Measurements from ENCODE around the gene GRIN3B.
A peak's percentile ranks its signal among the peaks of the same experiment; 100 is the strongest.

Gene GRIN3B

DNA sequence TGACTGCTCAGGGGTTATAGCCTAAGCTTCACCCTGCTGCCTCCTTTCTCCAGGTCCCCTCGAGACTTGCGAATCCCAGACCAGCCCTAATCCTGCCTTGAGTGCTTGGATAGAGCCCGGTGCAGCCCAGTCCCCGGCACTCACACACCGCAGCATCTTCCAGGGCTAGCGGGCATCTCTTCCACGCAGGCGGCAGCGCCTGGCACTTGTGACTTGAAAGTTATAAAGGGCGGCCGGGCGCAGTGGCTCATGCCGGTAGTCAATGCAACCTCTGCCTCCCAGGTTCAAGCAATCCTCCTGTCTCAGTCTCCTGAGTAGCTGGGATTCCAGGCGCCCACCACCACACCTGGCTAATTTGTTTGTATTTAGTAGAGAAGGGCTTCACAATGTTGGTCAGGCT is 14.1 kb upstream of the GRIN3B start (continued):
- TF ChIP-seq, protein P1, sequence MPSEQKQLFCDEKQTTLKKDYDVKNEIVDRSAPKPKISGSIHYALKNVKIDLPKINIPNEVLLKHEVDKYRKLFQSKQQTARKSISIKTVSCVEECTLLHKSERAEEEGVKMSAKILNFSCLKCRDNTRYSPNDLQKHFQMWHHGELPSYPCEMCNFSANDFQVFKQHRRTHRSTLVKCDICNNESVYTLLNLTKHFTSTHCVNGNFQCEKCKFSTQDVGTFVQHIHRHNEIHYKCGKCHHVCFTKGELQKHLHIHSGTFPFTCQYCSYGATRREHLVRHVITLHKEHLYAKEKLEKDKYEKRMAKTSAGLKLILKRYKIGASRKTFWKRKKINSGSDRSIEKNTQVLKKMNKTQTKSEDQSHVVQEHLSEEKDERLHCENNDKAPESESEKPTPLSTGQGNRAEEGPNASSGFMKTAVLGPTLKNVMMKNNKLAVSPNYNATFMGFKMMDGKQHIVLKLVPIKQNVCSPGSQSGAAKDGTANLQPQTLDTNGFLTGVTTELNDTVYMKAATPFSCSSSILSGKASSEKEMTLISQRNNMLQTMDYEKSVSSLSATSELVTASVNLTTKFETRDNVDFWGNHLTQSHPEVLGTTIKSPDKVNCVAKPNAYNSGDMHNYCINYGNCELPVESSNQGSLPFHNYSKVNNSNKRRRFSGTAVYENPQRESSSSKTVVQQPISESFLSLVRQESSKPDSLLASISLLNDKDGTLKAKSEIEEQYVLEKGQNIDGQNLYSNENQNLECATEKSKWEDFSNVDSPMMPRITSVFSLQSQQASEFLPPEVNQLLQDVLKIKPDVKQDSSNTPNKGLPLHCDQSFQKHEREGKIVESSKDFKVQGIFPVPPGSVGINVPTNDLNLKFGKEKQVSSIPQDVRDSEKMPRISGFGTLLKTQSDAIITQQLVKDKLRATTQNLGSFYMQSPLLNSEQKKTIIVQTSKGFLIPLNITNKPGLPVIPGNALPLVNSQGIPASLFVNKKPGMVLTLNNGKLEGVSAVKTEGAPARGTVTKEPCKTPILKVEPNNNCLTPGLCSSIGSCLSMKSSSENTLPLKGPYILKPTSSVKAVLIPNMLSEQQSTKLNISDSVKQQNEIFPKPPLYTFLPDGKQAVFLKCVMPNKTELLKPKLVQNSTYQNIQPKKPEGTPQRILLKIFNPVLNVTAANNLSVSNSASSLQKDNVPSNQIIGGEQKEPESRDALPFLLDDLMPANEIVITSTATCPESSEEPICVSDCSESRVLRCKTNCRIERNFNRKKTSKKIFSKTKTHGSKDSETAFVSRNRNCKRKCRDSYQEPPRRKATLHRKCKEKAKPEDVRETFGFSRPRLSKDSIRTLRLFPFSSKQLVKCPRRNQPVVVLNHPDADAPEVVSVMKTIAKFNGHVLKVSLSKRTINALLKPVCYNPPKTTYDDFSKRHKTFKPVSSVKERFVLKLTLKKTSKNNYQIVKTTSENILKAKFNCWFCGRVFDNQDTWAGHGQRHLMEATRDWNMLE (tag by site-specific recombination; conservative IDR thresholded peaks at IDR 0.05; ENCODE audit: low read depth), result no peak
- TF ChIP-seq GLI2 (tag by site-specific recombination; IDR thresholded peaks at IDR 0.05; ENCODE audit: borderline replicate concordance, low read depth), result no peak
- no peak for TF ChIP-seq ZBTB48 (tag by site-specific recombination; IDR thresholded peaks at IDR 0.05)

DNA sequence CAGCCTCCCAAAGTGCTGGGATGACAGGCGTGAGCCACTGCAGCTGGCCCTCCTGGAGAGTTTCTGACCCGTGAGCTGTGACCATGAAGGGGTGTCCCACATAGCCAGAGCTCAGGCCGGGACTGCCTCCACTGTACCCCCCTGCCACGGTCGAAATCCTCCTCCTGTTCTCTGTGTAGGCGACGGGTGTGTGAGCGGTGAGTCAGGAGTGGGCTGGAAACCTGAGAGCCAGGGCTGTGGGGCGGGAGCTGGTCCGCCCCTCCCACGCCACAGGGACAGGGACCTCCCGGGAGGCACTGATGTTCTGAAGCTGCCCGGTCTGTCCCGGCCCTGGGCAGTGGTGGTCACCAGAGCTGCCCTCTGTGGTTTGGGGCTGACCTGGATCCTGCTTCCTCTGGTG is 12.1 kb upstream of the GRIN3B start:
- H3K4me3 ChIP-seq (ENCODE audit: low read depth, low read length), result no peak overlapping the region
- POLR2A ChIA-PET, result no interaction called here
- H3K36me3 ChIP-seq (ENCODE audit: control insufficient read depth in 2 of 2, insufficient read depth in 1 of 2, low read length in 2 of 2), result peaks cover 9 to 66% of the 10 kb centered on the region in 2 experiments; a peak in 2 of 3 replicates
- no peaks in the 10 kb centered on the region for H3K9me3 ChIP-seq (ENCODE audit: control insufficient read depth, insufficient read depth, low read depth, low read length)
- peaks cover 2% of the 10 kb centered on the region; the same call in 1 of the 2 replicates for H3K4me1 ChIP-seq (ENCODE audit: control insufficient read depth, insufficient read depth, low read length)
- no peak overlapping the region for H3K27ac ChIP-seq (ENCODE audit: extremely low read depth, low read depth, low read length)
- peak; percentile 55 for TF ChIP-seq GLIS1 (tag by site-specific recombination; IDR thresholded peaks at IDR 0.05)
- peak; percentile 76 for TF ChIP-seq KLF1 (tag by site-specific recombination; IDR thresholded peaks at IDR 0.05)
- peak; percentile 39; the same call in 1 of the 2 replicates for TF ChIP-seq ZNF600 (tag by site-specific recombination; IDR thresholded peaks at IDR 0.05)
- peak; percentile 95 for TF ChIP-seq ZFHX2 (tag by site-specific recombination; conservative IDR thresholded peaks at IDR 0.05)
- no peak; the same call in 1 of the 2 replicates for TF ChIP-seq KLF8 (tag by site-specific recombination; IDR thresholded peaks at IDR 0.05)
- TF ChIP-seq ZNF10 (tag by site-specific recombination; IDR thresholded peaks at IDR 0.05), result no peak
- TF ChIP-seq ZNF302 (tag by site-specific recombination; IDR thresholded peaks at IDR 0.05; ENCODE audit: low read depth), result no peak
- TF ChIP-seq ZNF624 (tag by site-specific recombination; IDR thresholded peaks at IDR 0.05), result no peak
- TF ChIP-seq ZNF48 (tag by site-specific recombination; IDR thresholded peaks at IDR 0.05), result no peak
- peak; percentile 94 for TF ChIP-seq EGR2 (tag by site-specific recombination; IDR thresholded peaks at IDR 0.05; ENCODE audit: low read depth)
- TF ChIP-seq, protein P2, sequence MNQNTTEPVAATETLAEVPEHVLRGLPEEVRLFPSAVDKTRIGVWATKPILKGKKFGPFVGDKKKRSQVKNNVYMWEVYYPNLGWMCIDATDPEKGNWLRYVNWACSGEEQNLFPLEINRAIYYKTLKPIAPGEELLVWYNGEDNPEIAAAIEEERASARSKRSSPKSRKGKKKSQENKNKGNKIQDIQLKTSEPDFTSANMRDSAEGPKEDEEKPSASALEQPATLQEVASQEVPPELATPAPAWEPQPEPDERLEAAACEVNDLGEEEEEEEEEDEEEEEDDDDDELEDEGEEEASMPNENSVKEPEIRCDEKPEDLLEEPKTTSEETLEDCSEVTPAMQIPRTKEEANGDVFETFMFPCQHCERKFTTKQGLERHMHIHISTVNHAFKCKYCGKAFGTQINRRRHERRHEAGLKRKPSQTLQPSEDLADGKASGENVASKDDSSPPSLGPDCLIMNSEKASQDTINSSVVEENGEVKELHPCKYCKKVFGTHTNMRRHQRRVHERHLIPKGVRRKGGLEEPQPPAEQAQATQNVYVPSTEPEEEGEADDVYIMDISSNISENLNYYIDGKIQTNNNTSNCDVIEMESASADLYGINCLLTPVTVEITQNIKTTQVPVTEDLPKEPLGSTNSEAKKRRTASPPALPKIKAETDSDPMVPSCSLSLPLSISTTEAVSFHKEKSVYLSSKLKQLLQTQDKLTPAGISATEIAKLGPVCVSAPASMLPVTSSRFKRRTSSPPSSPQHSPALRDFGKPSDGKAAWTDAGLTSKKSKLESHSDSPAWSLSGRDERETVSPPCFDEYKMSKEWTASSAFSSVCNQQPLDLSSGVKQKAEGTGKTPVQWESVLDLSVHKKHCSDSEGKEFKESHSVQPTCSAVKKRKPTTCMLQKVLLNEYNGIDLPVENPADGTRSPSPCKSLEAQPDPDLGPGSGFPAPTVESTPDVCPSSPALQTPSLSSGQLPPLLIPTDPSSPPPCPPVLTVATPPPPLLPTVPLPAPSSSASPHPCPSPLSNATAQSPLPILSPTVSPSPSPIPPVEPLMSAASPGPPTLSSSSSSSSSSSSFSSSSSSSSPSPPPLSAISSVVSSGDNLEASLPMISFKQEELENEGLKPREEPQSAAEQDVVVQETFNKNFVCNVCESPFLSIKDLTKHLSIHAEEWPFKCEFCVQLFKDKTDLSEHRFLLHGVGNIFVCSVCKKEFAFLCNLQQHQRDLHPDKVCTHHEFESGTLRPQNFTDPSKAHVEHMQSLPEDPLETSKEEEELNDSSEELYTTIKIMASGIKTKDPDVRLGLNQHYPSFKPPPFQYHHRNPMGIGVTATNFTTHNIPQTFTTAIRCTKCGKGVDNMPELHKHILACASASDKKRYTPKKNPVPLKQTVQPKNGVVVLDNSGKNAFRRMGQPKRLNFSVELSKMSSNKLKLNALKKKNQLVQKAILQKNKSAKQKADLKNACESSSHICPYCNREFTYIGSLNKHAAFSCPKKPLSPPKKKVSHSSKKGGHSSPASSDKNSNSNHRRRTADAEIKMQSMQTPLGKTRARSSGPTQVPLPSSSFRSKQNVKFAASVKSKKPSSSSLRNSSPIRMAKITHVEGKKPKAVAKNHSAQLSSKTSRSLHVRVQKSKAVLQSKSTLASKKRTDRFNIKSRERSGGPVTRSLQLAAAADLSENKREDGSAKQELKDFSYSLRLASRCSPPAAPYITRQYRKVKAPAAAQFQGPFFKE (tag by site-specific recombination; IDR thresholded peaks at IDR 0.05; ENCODE audit: borderline replicate concordance), result no peak
- TF ChIP-seq ZNF354C (tag by site-specific recombination; IDR thresholded peaks at IDR 0.05; ENCODE audit: borderline replicate concordance, low read depth), result no peak
- TF ChIP-seq SP2 (tag by site-specific recombination; IDR thresholded peaks at IDR 0.05), result peak; percentile 36; the same call in 1 of the 2 replicates
- CTCF ChIA-PET, result interaction anchor here (0.6 to 1.3 kb wide), 2 partner anchors 49 to 376 kb away, joined by 3 read pairs; no protein-coding TSS in a partner anchor
